AML-193 (cell line): ENCODE measurements around the gene OLFM1.

Experiments
- DNase-seq, 2 experiments: peaks; one replicate each; lab custom pipeline; 2025; lab: John Stamatoyannopoulos, UW

The OLFM1 gene

DNA sequence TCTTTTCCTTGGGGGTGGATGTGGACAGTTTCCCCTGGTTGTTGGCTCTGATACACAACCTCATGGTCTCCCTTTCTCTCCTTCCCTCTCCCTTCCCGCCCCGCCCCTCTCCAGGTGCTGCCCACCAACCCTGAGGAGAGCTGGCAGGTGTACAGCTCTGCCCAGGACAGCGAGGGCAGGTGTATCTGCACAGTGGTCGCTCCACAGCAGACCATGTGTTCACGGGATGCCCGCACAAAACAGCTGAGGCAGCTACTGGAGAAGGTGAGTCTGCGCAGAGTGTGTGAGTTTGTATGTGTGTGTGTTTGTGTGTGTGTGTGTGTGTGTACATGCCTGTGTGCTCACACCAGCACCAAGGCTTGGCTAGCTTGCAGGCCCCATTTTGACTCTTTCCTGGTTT, 2.6 kb downstream of the OLFM1 start:
- DNase-seq = no peak

GRCh38 chr9:135090547-135090946, 3.1 kb downstream of the OLFM1 start:
- no peak for DNase-seq

DNA sequence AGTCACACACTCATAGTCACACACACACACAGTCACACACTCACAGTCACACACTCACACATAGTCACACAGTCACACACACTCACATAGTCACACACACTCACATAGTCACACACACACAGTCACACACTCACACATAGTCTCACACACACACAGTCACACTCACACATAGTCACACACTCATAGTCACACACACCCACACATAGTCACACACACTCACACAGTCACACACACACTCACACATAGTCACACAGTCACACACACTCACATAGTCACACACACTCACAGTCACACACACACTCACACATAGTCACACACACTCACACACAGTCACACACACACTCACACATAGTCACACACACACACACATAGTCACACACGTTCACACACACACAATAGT, 4.1 kb downstream of the OLFM1 start:
- no peak for DNase-seq

- DNase-seq = no peak
These were observed 5.6 kb downstream of the OLFM1 start for GRCh38 chr9:135093111-135093510.

DNA sequence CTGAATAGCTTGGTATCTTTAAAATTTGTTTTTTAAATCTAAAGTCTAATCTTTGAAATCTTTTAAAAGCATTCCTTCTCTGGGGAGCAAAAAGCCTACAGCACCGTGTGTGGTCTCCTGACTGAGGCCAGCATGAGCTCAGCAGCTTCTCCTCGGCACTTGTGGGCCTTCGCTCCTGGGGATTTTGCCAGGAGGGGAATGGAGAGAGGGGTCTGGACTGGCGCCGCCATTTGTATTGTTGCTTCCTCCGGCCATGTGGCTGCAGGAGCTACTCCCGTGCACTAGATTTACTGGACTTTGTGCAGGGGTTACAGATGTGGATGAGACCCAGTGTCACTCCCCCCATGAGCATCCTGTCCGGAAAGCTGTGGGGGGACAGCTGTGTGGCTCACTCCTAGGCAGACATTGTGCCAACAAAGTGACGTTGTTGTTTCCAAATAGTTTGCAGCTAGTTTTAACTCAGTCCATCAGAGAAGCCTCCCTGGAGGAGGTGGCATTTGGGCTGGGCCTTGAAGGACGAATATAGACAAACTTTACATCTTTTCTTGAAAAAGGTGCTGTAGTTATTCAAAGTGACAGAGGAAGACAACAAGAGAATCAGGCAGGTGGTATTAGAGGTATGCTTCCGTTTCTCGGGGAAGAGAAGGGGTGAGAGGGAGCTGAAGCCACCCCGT, 6.6 kb downstream of the OLFM1 start:
- DNase-seq = no peak

DNA sequence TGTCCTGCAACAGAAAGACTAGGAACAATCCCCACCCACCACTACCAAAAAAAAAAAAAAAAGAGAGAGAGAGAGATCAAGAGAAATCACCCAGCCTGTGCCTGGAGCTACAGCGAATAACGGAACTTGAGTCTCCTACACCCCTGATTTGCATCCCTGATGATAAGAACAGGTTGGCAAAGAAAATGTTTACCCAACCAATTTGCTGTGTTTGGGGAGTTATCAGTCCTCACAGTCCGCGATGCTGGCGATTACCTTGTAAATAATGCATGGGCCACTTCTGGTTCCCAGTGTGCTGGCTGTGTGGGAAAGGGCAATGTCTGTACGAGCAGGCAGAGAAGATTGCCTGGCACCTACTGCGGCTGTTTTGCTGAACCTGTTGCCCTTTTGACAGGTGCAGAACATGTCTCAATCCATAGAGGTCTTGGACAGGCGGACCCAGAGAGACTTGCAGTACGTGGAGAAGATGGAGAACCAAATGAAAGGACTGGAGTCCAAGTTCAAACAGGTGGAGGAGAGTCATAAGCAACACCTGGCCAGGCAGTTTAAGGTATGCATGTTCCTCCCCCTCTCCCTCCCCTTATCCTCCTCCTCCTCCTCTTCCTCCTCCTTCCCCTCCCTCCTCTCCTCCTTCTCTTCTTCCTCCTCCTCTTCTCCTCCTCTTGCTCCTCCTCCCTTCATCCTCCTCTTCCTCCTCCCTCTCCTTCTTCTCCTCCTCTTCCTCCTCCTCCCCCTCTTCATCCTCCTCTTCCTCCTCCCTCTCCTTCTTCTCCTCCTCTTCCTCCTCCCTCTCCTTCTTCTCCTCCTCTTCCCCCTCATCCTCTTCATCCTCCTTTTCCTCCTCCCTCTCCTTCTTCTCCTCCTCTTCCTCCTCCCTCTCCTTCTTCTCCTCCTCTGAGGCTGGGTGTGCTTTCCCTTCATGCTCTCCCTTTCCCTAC, 8.3 kb downstream of the OLFM1 start:
- no peak for DNase-seq

GRCh38 chr9:135096408-135096895, 9.0 kb downstream of the OLFM1 start:
- DNase-seq = no peak

GRCh38 chr9:135098400-135099105, 11.1 kb downstream of the OLFM1 start:
- no peak for DNase-seq

DNA sequence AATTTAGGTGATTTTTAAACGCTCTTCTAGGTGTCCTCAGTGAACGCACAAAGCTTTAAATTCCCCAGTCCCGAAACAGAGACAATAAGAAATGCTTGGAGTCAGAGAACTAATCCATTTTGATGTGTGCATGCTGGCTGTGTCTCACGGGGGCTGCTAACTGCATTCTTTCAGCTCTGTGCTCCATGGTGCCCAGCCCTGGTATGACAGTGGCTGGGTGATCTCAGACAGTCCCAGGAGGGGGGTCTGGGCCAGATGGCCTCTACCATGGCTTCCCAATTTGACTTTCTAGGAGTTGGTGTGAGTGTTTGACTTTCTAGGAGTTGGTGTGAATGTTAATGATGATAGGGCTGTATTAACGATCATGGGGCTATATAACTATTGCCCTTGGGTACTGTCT, 12.1 kb downstream of the OLFM1 start:
- DNase-seq = no peak

- DNase-seq = no peak
These were observed 12.8 kb downstream of the OLFM1 start for GRCh38 chr9:135100241-135100681.

DNA sequence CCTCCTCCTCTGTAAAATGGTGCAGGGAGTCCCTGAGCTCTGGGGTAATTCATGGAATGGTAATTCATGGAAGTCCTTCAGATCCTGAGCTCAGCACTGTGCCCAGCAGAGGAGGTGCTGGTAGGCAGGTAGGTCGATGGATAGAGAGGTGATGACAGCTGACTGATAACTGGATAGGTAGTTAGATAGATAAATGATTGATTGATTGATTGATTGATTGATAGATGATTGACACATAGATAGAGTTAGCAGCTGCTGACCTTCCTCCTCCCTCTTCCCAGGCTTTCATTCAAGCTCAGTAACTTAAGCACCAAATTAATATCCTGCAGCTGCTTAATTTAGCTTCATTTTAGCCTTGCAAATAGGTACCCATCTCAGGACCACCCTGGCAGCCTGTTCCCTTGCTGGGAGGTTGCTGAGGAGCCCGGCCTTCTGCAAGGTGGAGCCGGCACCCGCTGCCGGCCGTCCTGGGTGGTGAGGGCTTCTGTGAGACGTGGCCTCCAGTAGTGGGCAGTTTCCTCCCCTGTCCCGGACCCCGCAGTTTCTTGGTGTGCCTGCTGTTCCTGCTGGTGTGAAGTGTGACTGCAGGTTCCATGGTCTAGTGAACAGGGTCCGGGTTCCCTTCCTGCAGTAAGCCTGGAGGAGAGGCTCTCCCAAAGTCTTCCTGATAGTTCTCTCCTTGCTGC, 13.4 kb downstream of the OLFM1 start:
- no peak for DNase-seq

- no peak for DNase-seq
These were observed 14.0 kb downstream of the OLFM1 start for GRCh38 chr9:135101486-135101885.

- DNase-seq = no peak
These were observed 14.5 kb downstream of the OLFM1 start for GRCh38 chr9:135101926-135102325.

GRCh38 chr9:135102331-135102730, 14.9 kb downstream of the OLFM1 start:
- no peak for DNase-seq

GRCh38 chr9:135103001-135103446, 15.6 kb downstream of the OLFM1 start:
- DNase-seq = no peak

DNA sequence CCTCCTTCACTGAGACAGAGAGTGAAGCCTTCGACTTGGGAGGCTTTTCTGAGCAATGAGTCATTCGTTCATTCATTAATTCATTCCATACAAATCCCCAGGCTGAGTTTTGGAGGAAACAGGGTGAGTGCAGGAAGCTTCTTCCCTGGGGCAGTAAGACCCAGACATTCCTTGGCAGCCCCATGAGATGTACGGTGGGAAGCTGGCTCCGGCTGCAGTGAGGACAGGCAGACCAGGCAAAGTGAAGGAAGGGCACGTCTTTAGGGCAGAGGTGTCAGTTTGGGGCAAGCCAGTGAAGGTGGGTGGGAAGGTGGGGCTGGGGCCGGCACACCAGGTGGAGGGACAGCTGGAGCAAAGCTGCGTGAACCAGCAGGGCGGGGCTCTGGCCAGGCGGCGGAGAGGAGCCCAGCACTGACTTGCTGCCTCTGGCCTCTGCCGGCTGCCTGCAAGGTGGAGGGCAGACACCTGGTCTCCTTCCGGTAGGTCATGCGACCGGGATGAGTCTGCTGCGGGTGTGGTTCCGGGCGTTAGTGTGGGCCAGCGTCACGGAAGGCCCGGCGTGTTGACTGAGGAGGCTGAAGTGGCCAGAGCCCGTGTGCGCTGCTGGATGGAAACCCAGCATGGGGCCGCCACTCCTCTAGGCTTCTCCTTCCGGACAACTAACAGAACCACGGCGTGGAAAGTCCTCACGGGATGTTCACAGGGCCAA, 16.6 kb downstream of the OLFM1 start:
- DNase-seq = no peak

- no peak for DNase-seq
These were observed 17.3 kb downstream of the OLFM1 start for GRCh38 chr9:135104761-135105160.

GRCh38 chr9:135105211-135105745, 17.8 kb downstream of the OLFM1 start:
- no peak for DNase-seq

GRCh38 chr9:135105938-135106491, 18.5 kb downstream of the OLFM1 start:
- DNase-seq = no peak

DNA sequence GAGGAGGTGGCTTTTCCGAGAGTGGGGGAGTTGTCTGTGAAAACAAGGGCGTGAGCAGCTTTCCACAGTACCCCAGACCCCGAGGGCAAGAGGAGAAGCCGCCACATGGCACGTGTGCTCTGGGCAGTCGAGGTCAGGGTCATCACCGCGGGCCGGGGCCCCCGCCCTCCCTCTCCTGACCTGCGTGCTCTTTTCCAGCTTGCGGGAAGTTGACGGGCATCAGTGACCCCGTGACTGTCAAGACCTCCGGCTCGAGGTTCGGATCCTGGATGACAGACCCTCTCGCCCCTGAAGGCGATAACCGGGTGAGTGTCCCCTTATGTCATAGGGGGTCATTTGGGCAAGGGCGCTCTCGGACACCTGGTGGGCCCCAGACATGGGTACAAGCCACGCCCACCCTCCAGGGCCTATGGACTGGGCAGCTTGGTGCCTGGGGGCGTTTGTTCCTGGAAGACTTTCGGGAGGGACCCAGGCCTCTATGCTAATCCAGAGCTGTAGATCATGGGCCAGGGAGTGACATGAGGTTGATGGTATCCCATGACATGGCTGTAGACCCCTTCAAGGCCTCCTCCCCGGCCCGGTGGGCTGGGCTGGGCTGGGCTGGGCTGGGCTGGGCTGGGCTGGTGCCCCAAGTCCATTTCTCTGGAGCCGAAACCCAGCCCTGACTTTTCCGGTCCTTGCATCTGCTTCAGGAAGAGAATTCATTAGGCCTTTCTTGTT, 19.2 kb downstream of the OLFM1 start:
- no peak for DNase-seq
